ENCODE results near the gene PPP1R3D. TPM values are rescaled to one million over a fixed set of nuclear protein-coding genes. Genes with fewer than 3 reads are reported as not detected.

Gene PPP1R3D
- total and polyA plus RNA-seq, 9 of the 15 experiments (the other 6 are each of a cell fraction or from before 2014, with no cell fraction given), result 0.35 to 3.3 (median 1.8) TPM

DNA sequence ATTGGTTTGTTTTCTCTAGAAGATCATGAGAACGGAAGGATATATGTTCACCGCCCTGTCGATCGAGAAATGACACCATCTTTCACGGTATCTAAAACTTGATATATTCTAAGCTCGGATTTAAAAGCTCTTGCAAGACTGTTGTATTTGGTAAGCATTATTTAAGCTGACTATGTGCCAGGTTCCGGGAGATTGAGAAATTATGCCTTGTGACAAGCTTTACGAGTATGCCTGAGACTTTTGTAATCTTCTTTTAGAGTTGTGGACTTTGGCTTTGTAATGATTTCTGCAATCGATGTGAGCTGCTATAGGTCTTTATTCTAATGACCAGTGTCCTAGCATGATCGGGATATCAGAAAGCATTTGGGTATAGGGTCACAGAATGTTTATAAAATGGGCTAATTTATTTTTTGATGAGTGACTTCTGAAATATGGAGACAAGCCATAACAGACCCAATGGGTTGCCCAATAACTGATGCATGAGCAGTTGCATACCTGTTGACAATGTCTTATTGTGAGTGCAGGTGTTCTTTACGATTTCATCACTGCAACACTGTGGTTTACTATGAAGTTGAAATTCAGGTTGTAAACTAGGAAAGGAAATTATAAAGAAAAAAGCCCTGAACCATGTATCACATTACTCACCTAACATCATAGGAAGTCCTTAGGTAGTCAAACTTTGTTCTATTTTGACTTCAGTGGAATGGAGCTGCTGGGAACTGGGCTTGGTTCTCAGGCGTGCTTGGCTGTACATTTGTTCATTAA is 32.1 kb upstream of the PPP1R3D start:
- no peak for ATAC-seq
- no peak for DNase-seq (ENCODE audit: extremely low read depth in 1 of 4, low spot score in 3 of 4)
- H3K79me2 ChIP-seq (ENCODE audit: control insufficient read depth, insufficient read depth, low read length), result no peaks in the 10 kb centered on the region
- H2AFZ ChIP-seq (ENCODE audit: low read depth, low read length), result no peak overlapping the region
- no peaks in the 10 kb centered on the region; the same call in 1 of the 2 replicates for H4K20me1 ChIP-seq (replicated peaks; ENCODE audit: control insufficient read depth, insufficient read depth, low read length)
- no peaks in the 10 kb centered on the region for H3K9me3 ChIP-seq (replicated peaks; ENCODE audit: control insufficient read depth, insufficient read depth, low read depth, low read length)
- H3K4me3 ChIP-seq, result no peak overlapping the region
- TF ChIP-seq SUPT5H (IDR thresholded peaks at IDR 0.05), result no peak
- intact Hi-C loops (cut with micrococcal nuclease) (no loop called here), in situ Hi-C loops (cut with MboI) (no loop called here)
- POLR2A ChIA-PET, result no interaction called here
- H3K9me1 ChIP-seq (ENCODE audit: control insufficient read depth, insufficient read depth, low read length), result no peaks in the 10 kb centered on the region
- FAIRE-seq, result no peak
- 2% methylated on average over 12 of the region's 12 CpGs for WGBS (ENCODE audit: insufficient coverage, low coverage, missing lambda C conversion rate)
- no TSS peak for BruUV-seq (replicated peaks)
- H3K4me2 ChIP-seq (ENCODE audit: insufficient read depth, low read length), result no peak overlapping the region
- peaks cover 4% of the 10 kb centered on the region in 2 experiments; a peak in 3 of 5 replicates for H3K27me3 ChIP-seq (ENCODE audit: control insufficient read depth in 2 of 2, insufficient read depth in 2 of 2, low read length in 2 of 2)
- H3K4me1 ChIP-seq (replicated peaks in 1 of 2; ENCODE audit: control insufficient read depth in 2 of 2, insufficient read depth in 2 of 2, low read length in 2 of 2), result no peaks in the 10 kb centered on the region
- no peaks in the 10 kb centered on the region for H3K36me3 ChIP-seq (ENCODE audit: control insufficient read depth, insufficient read depth, low read length)
- no peak overlapping the region for H3K27ac ChIP-seq (ENCODE audit: extremely low read depth, low read depth, low read length)
- no peak overlapping the region for H3K9ac ChIP-seq (ENCODE audit: insufficient read depth in 1 of 2, low read depth in 2 of 2, low read length in 2 of 2)
- CTCF ChIA-PET (ENCODE audit: low intra/inter-chr PET ratio), result no interaction called here

- H4K20me1 ChIP-seq (replicated peaks; ENCODE audit: control insufficient read depth, insufficient read depth, low read length), result no peaks in the 10 kb centered on the region; the same call in 1 of the 2 replicates
- no peaks in the 10 kb centered on the region for H3K36me3 ChIP-seq (ENCODE audit: control insufficient read depth, insufficient read depth, low read length)
- FAIRE-seq (no peak), DNase-seq (ENCODE audit: extremely low read depth in 1 of 4, low spot score in 3 of 4) (no peak), ATAC-seq (no peak)
- TF ChIP-seq POU5F1 (IDR thresholded peaks at IDR 0.05; ENCODE audit: borderline replicate concordance, low read depth, low read length, partially characterized antibody) (no peak), ATF7 (IDR thresholded peaks at IDR 0.05) (no peak), U2AF2 (optimal IDR thresholded peaks at IDR 0.05; ENCODE audit: low read depth, low read length) (no peak), RFX1 (IDR thresholded peaks at IDR 0.05) (no peak), SMARCB1 (IDR thresholded peaks at IDR 0.05; ENCODE audit: insufficient read length, low read depth) (no peak), MEF2D (tag; conservative IDR thresholded peaks at IDR 0.05; ENCODE audit: low read depth) (no peak), ZC3H11A (IDR thresholded peaks at IDR 0.05; ENCODE audit: low read depth, low read length) (no peak), IRF2 (CRISPR knock-in tag; IDR thresholded peaks at IDR 0.05) (no peak), NFXL1 (CRISPR knock-in tag; IDR thresholded peaks at IDR 0.05) (no peak)
- peaks cover 4% of the 10 kb centered on the region in 2 experiments; a peak in 3 of 5 replicates for H3K27me3 ChIP-seq (ENCODE audit: control insufficient read depth in 2 of 2, insufficient read depth in 2 of 2, low read length in 2 of 2)
- H3K9ac ChIP-seq (ENCODE audit: insufficient read depth in 1 of 2, low read depth in 2 of 2, low read length in 2 of 2), result no peak overlapping the region
- no peak overlapping the region for H3K4me3 ChIP-seq
- H2AFZ ChIP-seq (ENCODE audit: low read depth, low read length), result no peak overlapping the region
- no peak overlapping the region for H3K27ac ChIP-seq (ENCODE audit: extremely low read depth, low read depth, low read length)
- H3K4me1 ChIP-seq (replicated peaks in 1 of 2; ENCODE audit: control insufficient read depth in 2 of 2, insufficient read depth in 2 of 2, low read length in 2 of 2), result no peaks in the 10 kb centered on the region
- no peaks in the 10 kb centered on the region for H3K9me1 ChIP-seq (ENCODE audit: control insufficient read depth, insufficient read depth, low read length)
- in situ Hi-C loops (cut with MboI) (no loop called here), intact Hi-C loops (cut with micrococcal nuclease) (no loop called here)
- POLR2A ChIA-PET, result no interaction called here
- CTCF ChIA-PET (ENCODE audit: low intra/inter-chr PET ratio), result no interaction called here
- no peak overlapping the region for H3K4me2 ChIP-seq (ENCODE audit: insufficient read depth, low read length)
- BruUV-seq (replicated peaks), result no TSS peak
- WGBS (ENCODE audit: insufficient coverage, low coverage, missing lambda C conversion rate), result 0% methylated on average over 1 of the region's 1 CpG
- H3K79me2 ChIP-seq (ENCODE audit: control insufficient read depth, insufficient read depth, low read length), result no peaks in the 10 kb centered on the region
- H3K9me3 ChIP-seq (replicated peaks; ENCODE audit: control insufficient read depth, insufficient read depth, low read depth, low read length), result no peaks in the 10 kb centered on the region
These were observed 31.3 kb upstream of the PPP1R3D start for GRCh38 chr20:59971428-59971827.
